Heart left ventricle (tissue), 16 donors: Measurements from ENCODE around the gene TECPR2. TPM values are rescaled to one million over a fixed set of nuclear protein-coding genes. Genes with fewer than 3 reads are reported as not detected.
"Not testable (repeated sequence)": the region's sequence is repeated elsewhere in the genome, so short reads cannot be mapped to it uniquely, and the experiment has no call there.

Experiments
- ATAC-seq, 4 donors: fragments of 200-7000 bp; cut with Tn5 transposase; one replicate each; pipeline ENCODE4 v1.9.1; 2020 to 2022; ENCODE audit warnings: moderate library complexity in 4 of 4, mild to moderate bottlenecking in 3 of 4, moderate number of reproducible peaks in 1 of 4
- DNase-seq, 5 donors: peaks; one replicate each; pipeline ENCODE4 v3.0.0-alpha.2; 2020
- H3K27ac ChIP-seq, 12 donors: fragments of 200-600 bp; sonication (generic) in 4 of 12; one replicate each; pipeline versions ENCODE4 v1.5.0 to v1.8.0; 2016 to 2022; ENCODE audit warnings: mild to moderate bottlenecking in 2 of 12
- H3K27me3 ChIP-seq, 9 donors: fragments of 200-600 bp; sonication (generic) in 2 of 9; one replicate each; pipeline versions ENCODE4 v1.5.1 to v1.8.0; 2016 to 2022; ENCODE audit warnings: mild to moderate bottlenecking in 3 of 9
- H3K36me3 ChIP-seq, 9 donors: fragments of 200-600 bp; sonication (generic) in 2 of 9; one replicate each; pipeline versions ENCODE4 v1.5.0 to v1.8.0; 2018 to 2022; ENCODE audit warnings: mild to moderate bottlenecking in 2 of 9
- H3K4me1 ChIP-seq, 12 donors: fragments of 200-600 bp; sonication (generic) in 4 of 12; one replicate each; pipeline versions ENCODE4 v1.5.0 to v1.8.0; 2016 to 2022; ENCODE audit warnings: mild to moderate bottlenecking in 3 of 12
- H3K4me3 ChIP-seq, 12 donors: fragments of 200-600 bp; sonication (generic) in 4 of 12; one replicate each; pipeline versions ENCODE4 v1.5.0 to v1.8.0; 2017 to 2022; ENCODE audit warnings: mild to moderate bottlenecking in 9 of 12, moderate library complexity in 4 of 12
- H3K9me3 ChIP-seq, 12 donors: fragments of 200-600 bp; sonication (generic) in 4 of 12; one replicate each; pipeline versions ENCODE4 v1.5.0 to v1.8.0; 2016 to 2022; ENCODE audit warnings: mild to moderate bottlenecking in 1 of 12
- POLR2A ChIP-seq, 2 donors: fragments of 450-650 bp; IDR thresholded peaks; one replicate each; pipeline ENCODE4 v1.6.1; 2017; ENCODE audit warnings: antibody characterized with exemption in 2 of 2, mild to moderate bottlenecking in 2 of 2, moderate library complexity in 2 of 2
- WGBS, 4 donors: extraction: QIAGEN DNeasy Blood & Tissue Kit in 2 of 4; methylation state at CpG; one replicate each; pipeline versions ENCODE4 v1.1.5 to v1.1.7; 2013 to 2018; 5-methylcytosine and 5-hydroxymethylcytosine counted together
- intact Hi-C, 10 donors: fragments of 100-400 bp; cut with DNase I; formaldehyde crosslinking; loops; one replicate each; pipeline versions ENCODE4 v1.11.1 to v1.14.2; 2022
- polyA plus RNA-seq, 2 donors: library from polyadenylated mRNA; stranded (reverse); fragments of 200-250 nt; gene quantifications; one replicate each; pipeline ENCODE4 v1.2.3, GENCODE V29; 2013
- total RNA-seq, 9 donors: library from RNA; depleted of rRNA in 2 of 9; stranded (reverse); fragments of >200 nt in 2 of 9; fragmentation: NEBNext Ultra II Directional in 3 of 9; extraction: Animal tissue kit (Norgen Biotek cat#: 25700) in 3 of 9; gene quantifications; one replicate each; pipeline versions ENCODE4 v1.1.0 to v1.2.4, GENCODE V29; 2016 to 2023
- TF ChIP-seq, protein P1 (sequence below), 12 donors: fragments of 200-600 bp; sonication (generic) in 4 of 12; IDR thresholded peaks; one replicate each; pipeline versions ENCODE4 v1.5.0 to v1.8.0; 2018 to 2022; ENCODE audit warnings: antibody characterized with exemption in 12 of 12, mild to moderate bottlenecking in 5 of 12
- donor health status: ischemic (EF 13 %, LVEDD 7.1; RV severe dilation, severe dysfunction).
- donor health status: healthy with polysubstance abuse.
- donor health status: DM: no; HTN: yes; CAD: no.
- donor health status: DM: no; HTN: no; CAD: no.
- donor health status: ischemic (EF 25% LVEDD 6.9; RV normal size, moderate dysfunction).
- donor health status: ischemic (EF 25% LVEDD 5.7; RV mildly dilated, moderate dysfunction).
- donor health status: healthy.
- donor health status: DM: yes; HTN: yes; CAD: no.
- donor health status: ischemic (EF 35%, LVEDD 5.7; RV mildly dilated, moderate dysfunction).
- donor health status: nonischemic (EF 11% LVEDD 7.7; RV severe dilation, severe dysfunction).
- donor health status: DM: yes; HTN: yes; CAD: no.
- donor health status: PGD.
- donor health status: ischemic (EF 29% LVEDD 5.4; RV normal size, mild dysfunction).
- donor health status: nonischemic (EF 23%, LVEDD 6.1; RV moderate dilation, normal function).

TECPR2 gene
- total and polyA plus RNA-seq, 11 donors: 9.9 to 30.6 (median 22.3) TPM

- TF ChIP-seq, protein P1, sequence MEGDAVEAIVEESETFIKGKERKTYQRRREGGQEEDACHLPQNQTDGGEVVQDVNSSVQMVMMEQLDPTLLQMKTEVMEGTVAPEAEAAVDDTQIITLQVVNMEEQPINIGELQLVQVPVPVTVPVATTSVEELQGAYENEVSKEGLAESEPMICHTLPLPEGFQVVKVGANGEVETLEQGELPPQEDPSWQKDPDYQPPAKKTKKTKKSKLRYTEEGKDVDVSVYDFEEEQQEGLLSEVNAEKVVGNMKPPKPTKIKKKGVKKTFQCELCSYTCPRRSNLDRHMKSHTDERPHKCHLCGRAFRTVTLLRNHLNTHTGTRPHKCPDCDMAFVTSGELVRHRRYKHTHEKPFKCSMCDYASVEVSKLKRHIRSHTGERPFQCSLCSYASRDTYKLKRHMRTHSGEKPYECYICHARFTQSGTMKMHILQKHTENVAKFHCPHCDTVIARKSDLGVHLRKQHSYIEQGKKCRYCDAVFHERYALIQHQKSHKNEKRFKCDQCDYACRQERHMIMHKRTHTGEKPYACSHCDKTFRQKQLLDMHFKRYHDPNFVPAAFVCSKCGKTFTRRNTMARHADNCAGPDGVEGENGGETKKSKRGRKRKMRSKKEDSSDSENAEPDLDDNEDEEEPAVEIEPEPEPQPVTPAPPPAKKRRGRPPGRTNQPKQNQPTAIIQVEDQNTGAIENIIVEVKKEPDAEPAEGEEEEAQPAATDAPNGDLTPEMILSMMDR (IDR thresholded peaks at IDR 0.05): no peak
- no peak for TF ChIP-seq POLR2A (IDR thresholded peaks at IDR 0.05)
Observed at GRCh38 chr14:102538602-102539543, 176.1 kb downstream of the TECPR2 start.

DNA sequence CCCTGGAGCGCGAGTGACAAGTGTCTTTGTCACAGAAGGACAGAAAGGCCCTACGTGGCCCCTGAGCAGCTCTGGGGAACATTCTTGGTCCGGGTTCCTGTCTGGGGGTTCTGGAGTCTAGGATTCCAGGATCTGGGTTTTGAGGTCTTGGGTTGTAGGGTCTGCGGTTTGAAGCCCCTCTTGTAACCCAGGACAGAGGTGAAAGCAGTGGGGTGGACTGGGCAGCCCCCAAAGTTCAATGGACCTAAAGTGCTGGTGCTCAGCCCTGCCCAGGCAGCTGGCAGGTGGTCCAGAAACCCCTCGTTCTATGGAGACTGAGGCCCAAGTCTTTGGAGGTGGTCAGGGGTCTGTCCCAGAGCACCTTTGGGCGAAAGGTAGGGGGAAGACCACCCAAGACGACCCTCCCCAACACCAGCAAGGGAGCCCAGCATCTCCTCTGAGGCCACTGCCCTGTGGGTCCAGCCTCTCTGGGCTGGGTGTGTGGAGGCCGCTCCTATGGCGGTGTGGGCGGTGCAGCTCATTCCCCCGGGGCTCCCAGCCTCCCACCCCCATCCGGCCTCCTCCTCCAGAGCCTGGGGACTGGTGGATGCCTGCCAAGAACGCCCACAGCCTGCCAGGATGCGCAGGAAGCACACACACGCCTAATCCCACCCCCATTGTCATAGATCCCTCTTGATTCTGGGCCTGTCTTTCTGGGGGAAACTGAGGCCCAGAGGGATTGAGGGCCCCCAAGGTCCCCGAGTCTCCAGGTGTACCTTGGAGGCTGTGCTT is 177.0 kb downstream of the TECPR2 start:
- Histone ChIP-seq H3K4me1 (peaks cover 0 to 26% (median 13%) of the 10 kb centered on the region in 12 donors), H3K27ac (peak overlapping the region in 1 of 12 donors; percentile 9), H3K27me3 (peaks cover 3 to 17% (median 12%) of the 10 kb centered on the region in 9 donors), H3K36me3 (no peaks in the 10 kb centered on the region), H3K4me3 (no peak overlapping the region), H3K9me3 (no peaks in the 10 kb centered on the region)
- intact Hi-C loops: no loop called here
- ATAC-seq (peak in 3 of 4 donors; percentile 14 to 60 (median 46)), DNase-seq (peak; percentile 72 to 83 (median 77))
- WGBS, 4 donors: 49 to 60% (median 55%) methylated on average over 13 to 17 of the region's 17 CpGs
- no peak for TF ChIP-seq POLR2A (IDR thresholded peaks at IDR 0.05)
- TF ChIP-seq, protein P1 (IDR thresholded peaks at IDR 0.05): no peak

More at GRCh38 chr14:102538602-102539543, 176.1 kb downstream of the TECPR2 start:
- Histone ChIP-seq H3K4me1 (peaks cover 0 to 19% (median 8%) of the 10 kb centered on the region in 12 donors), H3K9me3 (no peaks in the 10 kb centered on the region), H3K4me3 (no peak overlapping the region), H3K27ac (no peak overlapping the region), H3K36me3 (no peaks in the 10 kb centered on the region), H3K27me3 (peaks cover 0 to 9% (median 5%) of the 10 kb centered on the region in 9 donors)
- 76 to 83% (median 81%) methylated on average over 10 to 25 of the region's 25 CpGs for WGBS, 4 donors
- ATAC-seq: peak in 1 of 4 donors; percentile 20
- no peak for DNase-seq
- intact Hi-C loops: no loop called here

DNA sequence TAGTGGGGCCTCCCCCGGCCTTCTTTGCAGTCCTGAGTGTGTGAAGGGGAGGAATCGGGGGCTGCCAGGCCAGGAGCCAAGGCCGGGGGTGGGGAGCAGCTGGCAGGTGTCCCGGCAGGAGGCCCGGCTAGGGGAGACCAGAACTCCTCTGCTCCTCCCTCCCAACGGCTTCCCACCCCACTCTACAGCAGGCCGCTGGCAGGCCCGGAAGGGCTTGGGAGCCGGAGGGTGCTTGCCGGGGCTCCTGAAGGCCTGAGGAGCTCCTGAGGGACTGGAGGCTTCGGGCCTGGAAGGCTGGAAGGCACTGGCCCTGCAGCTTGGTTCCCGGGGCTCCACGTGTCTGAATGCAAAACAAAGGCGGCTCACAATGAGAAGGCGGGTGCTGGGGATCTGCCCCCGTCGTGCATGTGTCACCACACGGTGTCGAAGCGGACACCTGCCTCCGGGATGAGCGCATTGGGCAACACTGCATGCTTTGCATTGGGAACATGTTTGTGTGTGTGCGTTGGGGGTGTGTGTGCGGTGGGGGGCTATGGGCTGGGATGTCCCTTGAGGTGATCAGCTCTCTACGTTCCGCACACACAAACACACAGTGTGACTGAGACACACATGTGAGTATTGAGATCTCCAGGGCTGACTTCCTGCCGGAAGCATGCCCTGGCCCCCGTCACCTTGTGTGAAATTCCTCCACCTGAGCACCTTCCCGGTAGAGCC is 177.7 kb downstream of the TECPR2 start:
- H3K4me3 ChIP-seq: no peak overlapping the region
- peaks cover 6 to 25% (median 20%) of the 10 kb centered on the region in 9 donors for H3K27me3 ChIP-seq
- no peaks in the 10 kb centered on the region for H3K9me3 ChIP-seq
- WGBS, 4 donors: 42 to 62% (median 48%) methylated on average over 18 to 29 of the region's 29 CpGs
- peak in 1 of 4 donors; percentile 25 for ATAC-seq
- intact Hi-C loops: no loop called here
- no peaks in the 10 kb centered on the region for H3K36me3 ChIP-seq
- DNase-seq: no peak
- H3K27ac ChIP-seq: peak overlapping the region in 1 of 12 donors; percentile 9
- no peak for TF ChIP-seq POLR2A (IDR thresholded peaks at IDR 0.05)
- TF ChIP-seq, protein P1 (IDR thresholded peaks at IDR 0.05): no peak
- H3K4me1 ChIP-seq: peaks cover 0 to 33% (median 15%) of the 10 kb centered on the region in 12 donors

DNA sequence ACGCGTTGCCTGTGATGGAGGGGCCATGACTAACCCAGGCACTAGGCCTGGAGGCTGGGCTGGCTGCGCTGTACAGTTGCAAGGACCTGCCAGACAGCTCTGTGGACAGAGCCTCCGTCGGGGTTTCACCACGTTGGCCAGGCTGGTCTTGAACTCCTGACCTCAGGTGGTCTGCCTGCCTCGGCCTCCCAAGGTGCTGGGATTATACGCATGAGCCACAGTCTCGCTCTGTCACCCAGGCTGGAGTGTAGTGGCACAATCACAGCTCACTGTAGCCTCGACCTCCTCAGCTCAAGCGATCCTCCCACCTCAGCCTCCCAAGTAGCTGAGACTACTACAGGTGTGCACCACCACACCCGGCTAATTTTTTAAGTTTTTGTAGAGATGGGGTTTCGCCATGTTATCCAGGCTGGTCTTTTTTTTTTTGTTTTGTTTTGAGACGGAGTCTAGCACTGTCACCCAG is 178.3 kb downstream of the TECPR2 start:
- ATAC-seq, DNase-seq, H3K9me3 ChIP-seq, H3K27ac ChIP-seq, H3K36me3 ChIP-seq, H3K4me3 ChIP-seq, intact Hi-C loops: not testable (repeated sequence)
- peaks cover 8 to 30% (median 22%) of the 10 kb centered on the region in 9 donors for H3K27me3 ChIP-seq
- WGBS, 4 donors: 95 to 97% (median 96%) methylated on average over 12 to 14 of the region's 14 CpGs
- H3K4me1 ChIP-seq: peaks cover 0 to 38% (median 16%) of the 10 kb centered on the region in 12 donors
